Measurements from ENCODE around the gene CCDC60. TPM values are rescaled to one million over a fixed set of nuclear protein-coding genes. Genes with fewer than 3 reads are reported as not detected.

CCDC60 gene
- total RNA-seq, 1 donor from 2014 or later: not detected

DNA sequence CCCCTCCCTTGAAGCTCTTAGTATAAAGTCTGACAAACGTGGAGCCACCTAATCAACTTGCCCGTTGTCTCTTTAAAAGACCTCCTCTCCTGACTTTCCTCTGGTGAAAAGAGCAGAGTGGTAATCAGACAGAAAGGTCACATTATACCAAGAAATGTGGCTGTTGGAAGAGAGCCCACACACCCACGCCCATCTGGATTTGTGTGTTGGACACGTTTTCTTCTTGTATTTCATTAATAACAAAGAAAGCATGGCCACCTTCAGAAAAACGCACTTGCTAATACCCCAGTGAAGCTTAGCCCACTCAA is 41.3 kb downstream of the CCDC60 start:
- Mint-ChIP-seq H3K27ac (no peak overlapping the region), H3K36me3 (ENCODE audit: low read depth) (no peaks in the 10 kb centered on the region), H3K4me3 (ENCODE audit: low read depth) (no peak overlapping the region), H3K9me3 (no peaks in the 10 kb centered on the region), H3K27me3 (ENCODE audit: low read depth) (no peaks in the 10 kb centered on the region), H3K4me1 (ENCODE audit: low read depth) (peaks cover 15% of the 10 kb centered on the region)
- DNase-seq (ENCODE audit: low spot score): no peak
- intact Hi-C loops (cut with micrococcal nuclease): no loop called here

DNA sequence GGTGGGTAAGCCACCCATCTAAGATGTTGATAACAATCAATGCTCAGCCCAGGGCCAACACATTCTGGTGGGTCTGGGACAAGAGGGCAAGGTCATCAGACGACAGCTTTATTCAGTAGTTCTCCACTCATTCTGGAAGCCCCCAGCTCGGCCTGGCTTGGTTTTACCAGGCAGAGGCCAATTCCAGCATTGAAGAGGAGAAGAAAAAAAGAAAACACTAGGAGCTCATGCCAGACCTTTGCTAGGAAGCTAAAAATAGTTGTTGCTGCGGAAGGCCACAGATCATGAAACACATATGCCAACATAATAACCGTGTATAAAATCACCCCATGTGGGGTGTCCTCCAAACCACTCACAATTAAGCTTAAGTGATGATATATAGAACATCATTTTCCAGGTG is 44.4 kb downstream of the CCDC60 start:
- Mint-ChIP-seq H3K27ac (no peak overlapping the region), H3K9me3 (peaks cover 5% of the 10 kb centered on the region), H3K4me3 (ENCODE audit: low read depth) (no peak overlapping the region), H3K4me1 (ENCODE audit: low read depth) (peaks cover 15% of the 10 kb centered on the region), H3K27me3 (ENCODE audit: low read depth) (no peaks in the 10 kb centered on the region), H3K36me3 (ENCODE audit: low read depth) (no peaks in the 10 kb centered on the region)
- no peak for DNase-seq (ENCODE audit: low spot score)
- intact Hi-C loops (cut with micrococcal nuclease): no loop called here

DNA sequence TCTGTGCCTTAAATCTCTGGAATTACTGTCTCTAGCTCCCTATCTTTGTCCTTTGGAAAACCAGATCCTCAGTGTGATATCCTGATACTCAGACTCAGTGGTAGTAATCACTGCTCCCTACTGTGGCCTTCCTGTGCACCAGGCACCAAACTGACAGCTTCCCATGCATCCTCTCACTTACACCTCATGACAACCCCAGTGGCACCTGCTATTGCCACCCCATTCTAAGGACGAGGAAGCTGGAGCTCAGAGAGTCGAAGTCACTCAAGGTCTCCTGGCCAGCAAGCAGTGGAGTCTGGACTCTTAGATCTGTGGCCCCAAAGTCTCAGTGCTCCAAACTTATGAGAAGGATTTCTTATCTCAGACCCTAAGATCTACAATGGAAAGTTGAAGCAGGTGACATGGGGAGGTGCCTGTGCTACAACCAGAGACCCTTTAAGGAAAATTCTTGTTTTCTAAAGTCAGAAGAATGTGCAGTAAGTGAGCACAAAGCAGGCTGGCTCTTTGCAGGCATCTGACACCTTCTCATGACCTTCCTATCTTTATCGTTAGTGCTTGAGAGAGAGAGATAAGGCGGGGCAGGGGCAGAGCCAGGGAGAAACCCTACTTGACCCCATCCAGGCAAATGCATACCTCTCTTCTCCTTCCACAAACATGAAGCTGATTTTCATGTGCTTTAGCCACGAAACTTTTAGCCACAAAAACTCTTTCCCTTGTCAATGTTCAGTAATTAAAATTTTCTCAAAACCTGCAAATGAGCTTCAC is 47.1 kb downstream of the CCDC60 start:
- H3K4me1 Mint-ChIP-seq (ENCODE audit: low read depth): no peaks in the 10 kb centered on the region
- H3K27me3 Mint-ChIP-seq (ENCODE audit: low read depth): no peaks in the 10 kb centered on the region
- H3K9me3 Mint-ChIP-seq: peaks cover 5% of the 10 kb centered on the region
- H3K4me3 Mint-ChIP-seq (ENCODE audit: low read depth): no peak overlapping the region
- intact Hi-C loops (cut with micrococcal nuclease): no loop called here
- DNase-seq (ENCODE audit: low spot score): no peak
- no peak overlapping the region for H3K27ac Mint-ChIP-seq
- no peaks in the 10 kb centered on the region for H3K36me3 Mint-ChIP-seq (ENCODE audit: low read depth)

DNA sequence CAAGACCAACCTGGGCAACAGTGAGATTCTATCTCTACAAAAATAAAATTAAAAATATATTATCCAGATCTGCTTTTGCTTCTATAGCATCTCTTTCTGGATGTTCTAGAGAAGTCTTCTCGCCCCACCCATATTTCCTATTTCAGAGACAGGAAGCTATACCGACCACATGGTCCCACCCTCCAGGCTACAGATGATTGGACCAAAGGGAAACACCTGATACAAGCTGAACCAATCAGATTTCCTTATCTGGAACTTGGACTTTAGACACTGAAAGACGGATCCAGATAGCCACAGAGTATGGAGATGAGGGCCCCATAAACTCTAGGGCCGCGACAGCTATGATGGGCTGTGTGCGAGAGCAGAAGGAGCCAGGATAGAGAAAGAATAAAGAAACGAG is 48.7 kb downstream of the CCDC60 start:
- peaks cover 5% of the 10 kb centered on the region for H3K9me3 Mint-ChIP-seq
- H3K36me3 Mint-ChIP-seq (ENCODE audit: low read depth): no peaks in the 10 kb centered on the region
- peaks cover 5% of the 10 kb centered on the region for H3K27me3 Mint-ChIP-seq (ENCODE audit: low read depth)
- H3K4me3 Mint-ChIP-seq (ENCODE audit: low read depth): no peak overlapping the region
- no peak overlapping the region for H3K27ac Mint-ChIP-seq
- H3K4me1 Mint-ChIP-seq (ENCODE audit: low read depth): no peaks in the 10 kb centered on the region
- DNase-seq (ENCODE audit: low spot score): no peak
- intact Hi-C loops (cut with micrococcal nuclease): no loop called here

DNA sequence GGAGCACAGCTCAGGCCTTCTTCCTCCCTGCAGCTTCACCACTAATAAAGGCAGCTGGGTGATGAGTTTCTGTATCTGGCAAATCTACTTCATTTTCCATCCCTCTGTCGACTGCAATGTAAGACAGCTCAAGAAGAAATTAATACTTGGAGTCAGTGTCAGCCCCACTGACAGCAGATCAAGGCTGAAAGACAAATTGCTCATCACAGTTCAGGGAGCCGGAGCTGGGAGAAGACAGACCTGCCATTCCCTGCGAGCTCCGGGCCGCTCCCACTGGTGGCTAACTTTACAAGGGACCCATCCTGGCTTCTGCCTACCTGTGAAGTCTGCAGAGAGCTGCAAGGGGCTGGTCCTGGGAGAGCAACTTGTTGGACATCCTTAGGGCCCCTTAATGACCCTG is 49.8 kb downstream of the CCDC60 start:
- Mint-ChIP-seq H3K27ac (no peak overlapping the region), H3K4me1 (ENCODE audit: low read depth) (no peaks in the 10 kb centered on the region), H3K4me3 (ENCODE audit: low read depth) (no peak overlapping the region), H3K27me3 (ENCODE audit: low read depth) (peaks cover 7% of the 10 kb centered on the region), H3K36me3 (ENCODE audit: low read depth) (no peaks in the 10 kb centered on the region), H3K9me3 (peaks cover 5% of the 10 kb centered on the region)
- DNase-seq (ENCODE audit: low spot score): no peak
- intact Hi-C loops (cut with micrococcal nuclease): no loop called here

DNA sequence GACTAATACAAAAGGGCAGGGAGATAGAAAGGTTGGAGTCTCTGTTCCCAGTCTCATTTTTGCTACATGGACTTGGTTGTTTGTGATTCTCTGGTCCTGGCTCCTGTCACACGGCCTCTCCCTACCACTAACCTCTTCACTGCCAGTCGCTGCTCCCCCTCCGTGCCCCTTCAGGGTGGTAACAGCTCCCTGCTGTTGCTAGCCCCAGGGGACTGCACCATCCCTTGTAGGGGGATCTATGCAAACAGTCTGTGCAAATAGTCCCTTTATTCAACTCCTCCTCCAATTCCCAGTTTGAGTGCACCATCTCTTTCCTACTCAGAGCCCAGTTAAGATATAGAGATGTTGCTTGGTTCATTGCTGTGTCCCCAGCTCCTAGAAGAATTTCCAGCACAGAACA is 51.1 kb downstream of the CCDC60 start:
- H3K4me3 Mint-ChIP-seq (ENCODE audit: low read depth): no peak overlapping the region

DNA sequence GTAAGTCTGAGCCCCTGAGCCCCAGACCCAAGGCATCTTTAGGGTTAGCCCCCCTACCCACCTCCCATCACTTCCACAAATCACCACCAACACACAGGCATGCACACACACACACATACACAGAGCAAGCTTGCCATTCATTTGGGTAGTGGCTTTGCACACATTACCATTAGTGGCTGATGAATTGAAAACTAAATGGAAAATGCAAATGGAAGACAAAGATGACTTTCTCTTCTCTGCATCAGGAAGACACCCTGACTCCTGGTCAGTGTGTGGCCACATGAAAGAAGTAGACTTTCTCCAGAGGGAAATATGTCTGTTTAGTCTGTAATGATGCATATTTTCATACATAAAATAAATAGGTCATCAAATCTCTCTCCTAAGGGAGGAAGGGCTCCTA is 55.2 kb downstream of the CCDC60 start:
- intact Hi-C loops (cut with micrococcal nuclease): no loop called here
- DNase-seq (ENCODE audit: low spot score): no peak

More for the DNA sequence above, 51.1 kb downstream of the CCDC60 start:
- DNase-seq (ENCODE audit: low spot score): no peak
- no peaks in the 10 kb centered on the region for H3K36me3 Mint-ChIP-seq (ENCODE audit: low read depth)
- H3K4me1 Mint-ChIP-seq (ENCODE audit: low read depth): no peaks in the 10 kb centered on the region
- H3K27ac Mint-ChIP-seq: no peak overlapping the region
- peaks cover 7% of the 10 kb centered on the region for H3K27me3 Mint-ChIP-seq (ENCODE audit: low read depth)
- H3K9me3 Mint-ChIP-seq: peaks cover 5% of the 10 kb centered on the region
- intact Hi-C loops (cut with micrococcal nuclease): no loop called here

DNA sequence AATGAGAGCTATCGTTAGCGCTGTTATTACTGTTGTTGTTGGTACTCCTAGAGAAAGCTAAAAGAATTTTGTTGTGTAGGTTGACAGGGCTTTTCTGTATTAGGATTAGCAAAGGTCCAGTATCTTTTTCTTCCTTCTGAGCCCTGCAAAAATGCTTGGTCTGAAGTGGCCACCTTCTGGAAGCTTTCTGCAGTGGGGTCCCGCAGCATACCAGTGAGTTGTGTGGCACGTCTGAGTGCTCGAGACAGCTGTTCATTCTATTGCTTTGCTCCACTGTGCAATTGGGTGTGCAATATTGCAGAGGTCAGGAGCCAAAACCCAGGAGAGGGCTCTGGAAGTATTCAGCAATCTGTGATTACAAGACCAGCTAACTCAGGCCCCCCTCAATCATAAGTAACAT is 57.1 kb downstream of the CCDC60 start:
- Mint-ChIP-seq H3K4me3 (ENCODE audit: low read depth) (no peak overlapping the region), H3K27me3 (ENCODE audit: low read depth) (peaks cover 7% of the 10 kb centered on the region), H3K36me3 (ENCODE audit: low read depth) (no peaks in the 10 kb centered on the region), H3K27ac (no peak overlapping the region), H3K4me1 (ENCODE audit: low read depth) (no peaks in the 10 kb centered on the region), H3K9me3 (no peaks in the 10 kb centered on the region)
- DNase-seq (ENCODE audit: low spot score): no peak
- intact Hi-C loops (cut with micrococcal nuclease): no loop called here

More for the DNA sequence above, 55.2 kb downstream of the CCDC60 start:
- no peaks in the 10 kb centered on the region for H3K4me1 Mint-ChIP-seq (ENCODE audit: low read depth)
- H3K27ac Mint-ChIP-seq: no peak overlapping the region
- no peaks in the 10 kb centered on the region for H3K36me3 Mint-ChIP-seq (ENCODE audit: low read depth)
- no peak overlapping the region for H3K4me3 Mint-ChIP-seq (ENCODE audit: low read depth)
- peaks cover 7% of the 10 kb centered on the region for H3K27me3 Mint-ChIP-seq (ENCODE audit: low read depth)
- no peaks in the 10 kb centered on the region for H3K9me3 Mint-ChIP-seq

DNA sequence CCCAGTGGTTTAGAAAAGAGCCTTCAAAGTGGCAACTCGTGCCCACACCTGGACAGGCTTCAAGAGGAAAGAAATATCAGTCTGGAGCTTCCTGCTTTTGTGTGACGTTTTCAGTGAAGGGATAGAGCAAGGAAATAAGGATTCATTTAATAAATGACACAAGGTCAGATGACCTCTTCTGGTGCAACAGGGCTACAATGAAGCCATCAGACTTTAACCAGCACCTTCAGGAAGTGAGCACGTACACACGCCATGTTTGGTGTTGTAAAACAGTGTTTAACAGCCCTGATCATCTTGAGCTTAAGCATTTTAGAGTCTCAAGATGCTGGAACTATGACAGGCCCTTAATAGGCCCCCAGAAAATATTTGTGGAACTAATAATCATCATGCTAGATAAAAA is 59.1 kb downstream of the CCDC60 start:
- Mint-ChIP-seq H3K27me3 (ENCODE audit: low read depth) (peaks cover 1% of the 10 kb centered on the region), H3K4me1 (ENCODE audit: low read depth) (no peaks in the 10 kb centered on the region), H3K4me3 (ENCODE audit: low read depth) (no peak overlapping the region), H3K27ac (no peak overlapping the region), H3K36me3 (ENCODE audit: low read depth) (no peaks in the 10 kb centered on the region), H3K9me3 (no peaks in the 10 kb centered on the region)
- no peak for DNase-seq (ENCODE audit: low spot score)
- intact Hi-C loops (cut with micrococcal nuclease): no loop called here

DNA sequence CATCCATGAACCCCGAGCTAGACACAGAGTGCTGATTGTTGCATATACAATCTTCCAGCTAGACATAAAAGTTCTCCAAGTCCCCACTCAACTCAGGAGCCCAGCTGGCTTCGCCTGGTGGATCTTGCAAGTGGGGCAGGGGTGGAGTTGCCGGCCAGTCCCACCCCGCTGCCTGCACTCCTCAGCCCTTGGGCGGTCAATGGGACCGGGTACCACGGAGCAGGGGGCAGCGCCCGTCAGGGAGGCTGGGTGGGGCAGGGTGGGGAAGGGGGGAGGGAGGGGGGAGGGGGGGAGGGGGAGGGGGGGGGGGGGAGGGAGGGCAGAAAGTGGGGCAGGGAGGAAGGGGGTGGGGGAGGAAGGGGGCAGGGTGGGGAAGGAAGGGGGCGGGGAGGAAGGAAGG is 63.0 kb downstream of the CCDC60 start:
- Mint-ChIP-seq H3K27ac (no peak overlapping the region), H3K4me1 (ENCODE audit: low read depth) (no peaks in the 10 kb centered on the region), H3K9me3 (no peaks in the 10 kb centered on the region), H3K4me3 (ENCODE audit: low read depth) (no peak overlapping the region), H3K27me3 (ENCODE audit: low read depth) (no peaks in the 10 kb centered on the region), H3K36me3 (ENCODE audit: low read depth) (no peaks in the 10 kb centered on the region)
- no peak for DNase-seq (ENCODE audit: low spot score)
- intact Hi-C loops (cut with micrococcal nuclease): no loop called here

DNA sequence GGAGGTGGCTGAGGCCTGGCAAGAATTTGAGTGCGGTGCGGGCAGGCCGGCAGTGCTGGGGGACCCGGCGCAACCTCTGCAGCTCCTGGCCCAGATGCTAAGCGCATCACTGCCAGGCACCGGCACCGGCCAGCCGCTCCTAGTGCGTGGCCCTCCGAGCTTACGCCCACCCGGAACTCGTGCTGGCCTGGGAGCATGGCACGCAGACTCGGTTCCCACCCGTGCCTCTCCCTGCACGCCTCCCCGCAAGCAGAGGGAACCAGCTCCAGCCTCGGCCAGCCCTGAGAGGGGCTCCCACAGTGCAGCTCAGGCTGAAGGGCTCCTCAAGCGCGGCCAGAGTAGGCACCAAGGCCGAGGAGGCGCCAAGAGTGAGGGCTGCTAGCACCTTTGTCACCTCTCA is 63.7 kb downstream of the CCDC60 start:
- Mint-ChIP-seq H3K27me3 (ENCODE audit: low read depth) (no peaks in the 10 kb centered on the region), H3K36me3 (ENCODE audit: low read depth) (no peaks in the 10 kb centered on the region), H3K27ac (no peak overlapping the region), H3K4me3 (ENCODE audit: low read depth) (no peak overlapping the region), H3K9me3 (no peaks in the 10 kb centered on the region), H3K4me1 (ENCODE audit: low read depth) (no peaks in the 10 kb centered on the region)
- DNase-seq (ENCODE audit: low spot score): no peak
- intact Hi-C loops (cut with micrococcal nuclease): no loop called here

DNA sequence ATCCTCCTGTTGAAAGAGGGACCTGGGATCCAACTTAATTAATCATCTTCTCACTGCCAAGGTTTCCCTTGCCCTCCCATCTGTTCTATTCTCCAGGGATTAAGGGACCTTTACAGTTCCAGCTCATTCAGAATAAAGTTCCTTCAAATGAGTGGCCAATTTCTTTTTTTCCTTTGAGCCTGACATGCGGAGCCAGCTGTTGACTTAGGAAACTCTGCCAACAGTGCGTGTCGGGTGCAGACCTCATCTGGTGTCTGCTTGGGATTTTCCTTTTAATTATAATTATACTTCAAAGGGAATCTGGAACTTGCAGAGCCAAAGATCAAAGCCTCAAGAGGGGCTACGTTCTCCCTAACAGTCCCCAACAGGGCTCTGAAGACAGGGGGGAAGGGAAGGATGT is 64.8 kb downstream of the CCDC60 start:
- H3K4me3 Mint-ChIP-seq (ENCODE audit: low read depth): no peak overlapping the region
- H3K27ac Mint-ChIP-seq: no peak overlapping the region
- no peak for DNase-seq (ENCODE audit: low spot score)
- H3K9me3 Mint-ChIP-seq: no peaks in the 10 kb centered on the region
- intact Hi-C loops (cut with micrococcal nuclease): no loop called here
- no peaks in the 10 kb centered on the region for H3K36me3 Mint-ChIP-seq (ENCODE audit: low read depth)
- no peaks in the 10 kb centered on the region for H3K27me3 Mint-ChIP-seq (ENCODE audit: low read depth)
- no peaks in the 10 kb centered on the region for H3K4me1 Mint-ChIP-seq (ENCODE audit: low read depth)

DNA sequence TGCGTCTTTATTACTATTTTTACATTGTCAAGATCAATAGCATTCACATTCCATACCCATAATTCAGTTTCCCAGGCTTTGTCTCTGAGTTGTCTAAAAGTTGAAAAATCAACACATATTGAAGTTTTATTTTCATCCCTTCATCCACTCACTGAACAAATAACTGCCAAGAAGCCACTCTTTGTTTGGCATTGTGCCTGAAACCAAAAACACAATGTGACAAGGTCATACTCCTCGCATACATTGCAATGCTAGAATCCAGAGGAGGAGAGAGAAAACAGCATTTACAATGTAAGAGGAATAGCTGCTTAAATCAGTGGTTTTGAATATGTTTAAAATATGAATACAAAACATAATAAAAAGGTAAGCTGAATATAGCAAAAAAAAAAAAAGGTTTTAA is 71.8 kb downstream of the CCDC60 start:
- DNase-seq (ENCODE audit: low spot score): no peak
- H3K36me3 Mint-ChIP-seq (ENCODE audit: low read depth): no peaks in the 10 kb centered on the region
- intact Hi-C loops (cut with micrococcal nuclease): no loop called here
- H3K4me1 Mint-ChIP-seq (ENCODE audit: low read depth): no peaks in the 10 kb centered on the region
- H3K27me3 Mint-ChIP-seq (ENCODE audit: low read depth): peaks cover 3% of the 10 kb centered on the region
- no peak overlapping the region for H3K27ac Mint-ChIP-seq
- H3K9me3 Mint-ChIP-seq: no peaks in the 10 kb centered on the region
- H3K4me3 Mint-ChIP-seq (ENCODE audit: low read depth): no peak overlapping the region

DNA sequence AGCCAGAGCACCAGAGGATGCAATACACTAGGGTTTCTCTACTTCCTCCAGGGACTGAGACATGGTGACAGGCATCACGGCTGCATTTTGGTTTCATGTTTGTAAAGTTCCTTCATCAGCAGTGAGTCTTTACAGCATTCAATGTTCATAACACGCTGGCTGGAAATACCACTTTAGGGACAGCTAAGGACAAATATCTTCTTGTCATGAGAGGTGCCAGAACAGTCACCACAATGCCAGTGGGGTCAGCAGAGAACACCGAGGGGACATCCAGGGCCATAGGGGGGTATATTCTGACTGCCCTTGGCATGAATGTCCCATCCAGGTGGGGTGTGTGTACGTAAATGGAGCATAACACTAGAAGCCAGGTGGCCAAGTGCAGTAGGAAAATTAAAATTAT is 72.3 kb downstream of the CCDC60 start:
- H3K27ac Mint-ChIP-seq: no peak overlapping the region
- H3K9me3 Mint-ChIP-seq: no peaks in the 10 kb centered on the region

More for the DNA sequence above, 72.3 kb downstream of the CCDC60 start:
- DNase-seq (ENCODE audit: low spot score): no peak
- H3K4me1 Mint-ChIP-seq (ENCODE audit: low read depth): no peaks in the 10 kb centered on the region
- intact Hi-C loops (cut with micrococcal nuclease): no loop called here
- no peaks in the 10 kb centered on the region for H3K36me3 Mint-ChIP-seq (ENCODE audit: low read depth)
- no peak overlapping the region for H3K4me3 Mint-ChIP-seq (ENCODE audit: low read depth)
- peaks cover 3% of the 10 kb centered on the region for H3K27me3 Mint-ChIP-seq (ENCODE audit: low read depth)
